ENCODE data around the gene KIRREL3. TPM values are rescaled to one million over a fixed set of nuclear protein-coding genes. Genes with fewer than 3 reads are reported as not detected.
"Not testable (repeated sequence)": the region's sequence is repeated elsewhere in the genome, so short reads cannot be mapped to it uniquely, and the experiment has no call there.

Gene KIRREL3
- total RNA-seq, 2 donors from 2014 or later: 0.28 TPM; not detected in 1

DNA sequence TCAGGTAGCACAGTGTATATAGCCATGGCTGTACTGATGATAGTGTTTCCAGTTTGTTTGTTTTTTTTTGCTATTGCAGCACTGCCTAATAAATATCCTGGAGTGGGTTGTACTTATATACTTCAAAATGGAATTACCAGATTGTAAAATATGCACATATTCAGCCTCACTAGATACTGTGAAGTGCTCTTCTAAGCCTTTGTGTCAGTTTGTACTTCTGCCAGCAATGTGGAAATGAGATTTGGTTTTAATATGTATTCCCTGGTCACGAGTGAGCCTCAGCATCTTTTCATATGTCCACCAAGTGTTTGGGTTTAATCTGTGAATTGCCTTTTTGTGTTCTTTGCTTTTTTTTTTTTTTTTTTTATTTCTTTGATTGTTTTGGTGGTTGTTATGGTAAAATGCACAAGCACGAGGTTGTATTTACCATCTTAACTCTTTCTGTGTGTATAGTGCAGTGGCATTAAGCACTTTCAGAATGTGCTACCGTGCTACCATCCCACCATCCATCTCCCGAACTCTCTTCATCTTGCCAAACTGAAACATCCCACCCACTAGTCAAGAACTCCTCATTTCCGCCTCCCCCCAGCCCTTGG, 610.2 kb downstream of the KIRREL3 start:
- Histone ChIP-seq H3K9me3 (no peaks in the 10 kb centered on the region), H3K36me3 (no peaks in the 10 kb centered on the region), H3K27me3 (replicated peaks; ENCODE audit: insufficient read depth) (no peaks in the 10 kb centered on the region), H3K4me1 (replicated peaks) (no peaks in the 10 kb centered on the region), H3K27ac (no peak overlapping the region), H3K4me3 (no peak overlapping the region)
- 72% methylated on average over 5 of the region's 5 CpGs for WGBS
- TF ChIP-seq POLR2A (IDR thresholded peaks at IDR 0.05): no peak
- TF ChIP-seq POLR2AphosphoS5 (IDR thresholded peaks at IDR 0.05): no peak
- TF ChIP-seq, protein P1, sequence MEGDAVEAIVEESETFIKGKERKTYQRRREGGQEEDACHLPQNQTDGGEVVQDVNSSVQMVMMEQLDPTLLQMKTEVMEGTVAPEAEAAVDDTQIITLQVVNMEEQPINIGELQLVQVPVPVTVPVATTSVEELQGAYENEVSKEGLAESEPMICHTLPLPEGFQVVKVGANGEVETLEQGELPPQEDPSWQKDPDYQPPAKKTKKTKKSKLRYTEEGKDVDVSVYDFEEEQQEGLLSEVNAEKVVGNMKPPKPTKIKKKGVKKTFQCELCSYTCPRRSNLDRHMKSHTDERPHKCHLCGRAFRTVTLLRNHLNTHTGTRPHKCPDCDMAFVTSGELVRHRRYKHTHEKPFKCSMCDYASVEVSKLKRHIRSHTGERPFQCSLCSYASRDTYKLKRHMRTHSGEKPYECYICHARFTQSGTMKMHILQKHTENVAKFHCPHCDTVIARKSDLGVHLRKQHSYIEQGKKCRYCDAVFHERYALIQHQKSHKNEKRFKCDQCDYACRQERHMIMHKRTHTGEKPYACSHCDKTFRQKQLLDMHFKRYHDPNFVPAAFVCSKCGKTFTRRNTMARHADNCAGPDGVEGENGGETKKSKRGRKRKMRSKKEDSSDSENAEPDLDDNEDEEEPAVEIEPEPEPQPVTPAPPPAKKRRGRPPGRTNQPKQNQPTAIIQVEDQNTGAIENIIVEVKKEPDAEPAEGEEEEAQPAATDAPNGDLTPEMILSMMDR (IDR thresholded peaks at IDR 0.05): no peak
- intact Hi-C loops (cut with DNase I): no loop called here
- DNase-seq (ENCODE audit: low spot score): no peak

DNA sequence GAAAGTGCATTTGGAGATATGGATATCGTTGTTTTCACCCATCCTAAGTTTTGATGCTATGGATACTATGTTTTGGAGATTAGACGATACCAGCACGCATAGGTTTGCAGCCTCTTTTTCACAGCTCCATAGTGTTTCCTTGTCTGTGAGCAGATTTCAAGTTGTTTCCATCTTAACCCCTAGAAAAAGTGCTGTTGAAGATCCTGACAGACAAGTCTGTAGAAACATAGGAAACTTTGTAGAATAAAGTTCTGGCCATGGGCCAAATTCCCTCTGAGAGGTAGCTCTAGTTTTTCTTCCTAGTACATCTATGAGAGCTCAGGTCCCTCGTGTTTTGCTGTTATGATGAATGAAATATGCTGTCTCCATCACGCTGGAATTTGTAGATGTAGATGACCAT, 612.7 kb downstream of the KIRREL3 start:
- intact Hi-C loops (cut with DNase I): no loop called here
- WGBS: 73% methylated on average over 5 of the region's 5 CpGs
- TF ChIP-seq, protein P1 (IDR thresholded peaks at IDR 0.05): no peak
- TF ChIP-seq POLR2A (IDR thresholded peaks at IDR 0.05) (no peak), POLR2AphosphoS5 (IDR thresholded peaks at IDR 0.05) (no peak)
- no peaks in the 10 kb centered on the region for H3K27me3 ChIP-seq (replicated peaks; ENCODE audit: insufficient read depth)
- H3K4me3 ChIP-seq: no peak overlapping the region
- H3K4me1 ChIP-seq (replicated peaks): peaks cover under 1% of the 10 kb centered on the region
- H3K36me3 ChIP-seq: no peaks in the 10 kb centered on the region
- no peaks in the 10 kb centered on the region for H3K9me3 ChIP-seq
- DNase-seq (ENCODE audit: low spot score): no peak
- no peak overlapping the region for H3K27ac ChIP-seq

DNA sequence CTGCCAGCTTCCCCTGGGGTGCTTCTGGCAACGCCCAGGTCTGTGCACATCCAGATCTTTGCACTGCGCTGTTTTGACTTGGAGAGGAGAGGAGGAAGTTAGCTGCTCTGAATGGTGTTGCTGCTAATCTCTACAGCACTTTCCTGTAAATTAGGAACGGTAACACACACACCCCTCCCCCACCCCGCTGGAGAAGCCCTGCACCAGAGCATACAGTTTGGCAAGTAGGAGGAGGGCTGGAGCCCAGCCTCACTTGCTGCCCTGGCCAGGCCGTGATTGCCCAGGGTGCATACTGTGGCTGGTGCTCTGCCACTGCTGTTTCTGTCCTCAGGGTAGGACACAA, 613.9 kb downstream of the KIRREL3 start:
- H3K27me3 ChIP-seq (replicated peaks; ENCODE audit: insufficient read depth); intact Hi-C loops (cut with DNase I); H3K4me1 ChIP-seq (replicated peaks); H3K9me3 ChIP-seq; H3K36me3 ChIP-seq; H3K4me3 ChIP-seq; H3K27ac ChIP-seq: not testable (repeated sequence)
- WGBS: 37% methylated on average over 5 of the region's 5 CpGs
- peak; percentile 21 for TF ChIP-seq POLR2A (IDR thresholded peaks at IDR 0.05)
- TF ChIP-seq POLR2AphosphoS5 (IDR thresholded peaks at IDR 0.05): peak; percentile 55
- peak; percentile 80 for DNase-seq (ENCODE audit: low spot score)

DNA sequence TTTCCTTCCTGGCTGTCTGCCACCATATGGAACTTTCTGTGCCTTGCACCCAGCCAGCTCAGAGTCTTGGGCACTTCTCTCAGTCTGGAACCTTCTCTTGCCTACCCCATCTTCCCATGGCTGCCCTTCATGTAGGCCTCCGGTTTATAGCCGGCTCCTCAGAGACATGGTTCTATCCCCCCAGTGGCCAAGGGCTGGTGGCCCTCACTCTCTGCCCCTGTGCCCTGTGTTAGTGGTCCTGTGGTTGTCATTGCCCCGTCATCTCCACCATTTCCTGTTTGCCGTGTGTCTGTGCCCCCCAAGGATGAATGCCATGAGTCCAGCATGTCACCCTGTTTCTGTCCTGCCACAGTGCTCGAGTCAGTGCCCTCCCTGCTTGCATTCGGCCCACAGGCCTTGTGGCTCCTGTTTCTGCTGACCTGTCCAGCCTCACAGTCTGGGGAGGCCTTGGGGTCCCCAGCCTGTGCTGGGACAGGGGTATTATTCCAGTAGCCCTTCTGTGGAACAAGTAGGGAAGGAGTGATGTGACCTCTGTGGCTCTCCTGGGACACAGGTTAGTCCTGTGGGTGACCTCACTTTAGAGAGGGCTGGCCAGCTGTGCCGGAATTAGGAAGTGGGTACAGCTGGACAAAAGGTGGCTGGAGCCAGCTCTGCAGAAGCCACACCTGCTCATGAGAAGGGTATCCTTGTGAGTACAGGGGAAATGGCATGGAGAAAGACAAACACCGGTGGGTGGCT, 614.4 kb downstream of the KIRREL3 start:
- H3K27me3 ChIP-seq (replicated peaks; ENCODE audit: insufficient read depth): no peaks in the 10 kb centered on the region
- peak overlapping the region in 1 of 2 donors; percentile 15 for H3K27ac ChIP-seq
- peaks cover 3% of the 10 kb centered on the region for H3K4me1 ChIP-seq (replicated peaks)
- no peak overlapping the region for H3K4me3 ChIP-seq
- TF ChIP-seq, protein P1 (IDR thresholded peaks at IDR 0.05): no peak
- TF ChIP-seq POLR2A (IDR thresholded peaks at IDR 0.05) (no peak), POLR2AphosphoS5 (IDR thresholded peaks at IDR 0.05) (no peak)
- DNase-seq (ENCODE audit: low spot score): no peak
- intact Hi-C loops (cut with DNase I): no loop called here
- 80% methylated on average over 8 of the region's 8 CpGs for WGBS
- H3K9me3 ChIP-seq: no peaks in the 10 kb centered on the region
- no peaks in the 10 kb centered on the region for H3K36me3 ChIP-seq

DNA sequence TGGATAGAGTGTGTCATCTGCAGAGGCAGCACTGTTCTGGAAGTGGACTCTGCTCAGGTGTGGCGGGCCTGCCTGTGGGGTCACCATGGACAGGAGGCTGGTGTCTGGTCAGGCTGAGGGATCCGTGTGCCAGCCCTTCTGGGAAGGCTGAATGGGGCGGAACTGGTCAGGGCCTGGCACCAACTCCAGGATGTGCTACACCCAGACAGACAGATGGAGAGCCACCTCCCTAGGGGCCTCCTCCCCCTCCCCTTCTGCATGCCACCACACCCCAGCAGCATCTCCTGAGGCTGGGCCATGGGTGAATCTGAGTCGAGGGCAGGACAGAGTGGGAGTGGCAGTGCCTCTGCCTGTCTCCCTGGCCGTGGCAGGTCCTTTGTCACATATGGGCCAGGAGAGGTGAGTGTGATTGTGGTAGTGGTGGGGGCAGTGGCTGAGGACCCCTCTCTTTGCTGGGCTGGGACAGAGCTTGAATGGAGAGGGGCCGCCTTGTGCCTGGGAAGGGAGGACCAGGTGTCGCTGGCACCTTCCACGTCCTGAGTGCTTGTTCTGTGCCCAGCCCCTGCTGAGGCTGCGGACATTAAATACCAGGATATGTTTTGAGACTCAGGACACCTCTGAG, 616.0 kb downstream of the KIRREL3 start:
- DNase-seq (ENCODE audit: low spot score): no peak
- H3K4me1 ChIP-seq (replicated peaks): peaks cover 3% of the 10 kb centered on the region
- intact Hi-C loops (cut with DNase I): no loop called here

More for the DNA sequence above, 616.0 kb downstream of the KIRREL3 start:
- Histone ChIP-seq H3K27ac (no peak overlapping the region), H3K36me3 (no peaks in the 10 kb centered on the region), H3K9me3 (no peaks in the 10 kb centered on the region), H3K4me3 (no peak overlapping the region), H3K27me3 (replicated peaks; ENCODE audit: insufficient read depth) (no peaks in the 10 kb centered on the region)
- WGBS: 89% methylated on average over 6 of the region's 9 CpGs
- TF ChIP-seq, protein P1 (IDR thresholded peaks at IDR 0.05): no peak
- TF ChIP-seq POLR2AphosphoS5 (IDR thresholded peaks at IDR 0.05): no peak
- TF ChIP-seq POLR2A (IDR thresholded peaks at IDR 0.05): no peak

All from prostate gland (tissue), 2 donors.